Measurements from ENCODE around the gene THSD7B. TPM values are rescaled to one million over a fixed set of nuclear protein-coding genes. Genes with fewer than 3 reads are reported as not detected.

Gene THSD7B
- polyA plus RNA-seq, 4 donors: 0.07 to 0.90 TPM; not detected in 2

DNA sequence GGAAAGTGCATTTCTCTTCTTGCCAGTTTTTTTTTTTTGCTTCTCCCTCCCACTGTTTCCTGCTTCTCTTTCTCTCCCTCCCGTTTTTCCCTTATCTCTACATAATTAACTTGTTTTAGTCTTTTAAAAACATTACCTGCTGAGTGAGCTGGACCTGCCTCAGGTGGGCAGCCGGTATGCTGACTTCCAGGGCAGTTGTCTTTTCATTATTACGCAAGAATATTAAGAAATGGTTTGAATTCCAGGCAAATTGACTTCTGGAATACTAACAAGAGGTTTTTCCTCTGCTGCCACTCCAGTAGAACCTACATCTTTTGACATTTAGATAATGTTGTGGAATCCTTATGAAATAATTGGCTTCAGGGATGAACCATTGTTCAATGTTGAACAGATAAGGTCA, 161.8 kb downstream of the THSD7B start:
- Histone ChIP-seq H3K4me3 (ENCODE audit: low read depth in 1 of 3, low read length in 3 of 3) (no peak overlapping the region), H3K9me3 (ENCODE audit: control insufficient read depth in 2 of 2, insufficient read depth in 1 of 2, low read depth in 1 of 2, low read length in 1 of 2) (no peaks in the 10 kb centered on the region), H3K36me3 (ENCODE audit: control insufficient read depth in 3 of 3, insufficient read depth in 2 of 3, low read depth in 1 of 3, low read length in 3 of 3) (no peaks in the 10 kb centered on the region), H3K27me3 (ENCODE audit: control insufficient read depth in 3 of 3, insufficient read depth in 3 of 3, low read length in 3 of 3) (no peaks in the 10 kb centered on the region), H3K27ac (ENCODE audit: low read depth in 1 of 3, low read length in 2 of 3) (no peak overlapping the region), H3K4me1 (ENCODE audit: control insufficient read depth in 3 of 3, insufficient read depth in 2 of 3, low read depth in 1 of 3, low read length in 2 of 3) (no peaks in the 10 kb centered on the region)
- no peak for DNase-seq
- FAIRE-seq: no peak
- WGBS, 3 donors: 20 to 51% (median 43%) methylated on average over 3 of the region's 3 CpGs

DNA sequence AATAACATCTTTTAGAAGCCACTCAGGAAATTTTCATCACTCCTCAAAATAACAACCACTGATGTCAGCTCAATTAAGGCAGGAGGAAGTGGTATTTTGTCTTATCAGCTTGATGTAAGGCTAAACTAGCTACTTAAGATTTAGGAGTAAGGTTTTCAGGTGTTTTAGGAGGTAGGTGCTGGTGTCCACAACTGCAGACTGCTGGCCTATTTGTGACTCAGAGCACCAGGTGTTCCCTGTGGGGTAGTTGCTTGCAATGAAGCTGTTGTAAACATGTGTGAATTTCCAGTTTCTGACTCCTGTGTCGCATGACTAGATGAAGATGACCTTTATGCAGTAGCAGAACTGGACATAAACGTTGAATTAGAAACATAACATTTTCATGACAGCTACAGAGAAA, 164.2 kb downstream of the THSD7B start:
- WGBS, 3 donors: 43 to 64% (median 49%) methylated on average over 2 of the region's 2 CpGs
- no peak overlapping the region for H3K4me3 ChIP-seq (ENCODE audit: low read depth in 1 of 3, low read length in 3 of 3)
- H3K27me3 ChIP-seq (ENCODE audit: control insufficient read depth in 3 of 3, insufficient read depth in 3 of 3, low read length in 3 of 3): no peaks in the 10 kb centered on the region
- FAIRE-seq (no peak), DNase-seq (no peak)
- no peaks in the 10 kb centered on the region for H3K4me1 ChIP-seq (ENCODE audit: control insufficient read depth in 3 of 3, insufficient read depth in 2 of 3, low read depth in 1 of 3, low read length in 2 of 3)
- H3K9me3 ChIP-seq (ENCODE audit: control insufficient read depth in 2 of 2, insufficient read depth in 1 of 2, low read depth in 1 of 2, low read length in 1 of 2): no peaks in the 10 kb centered on the region
- H3K36me3 ChIP-seq (ENCODE audit: control insufficient read depth in 3 of 3, insufficient read depth in 2 of 3, low read depth in 1 of 3, low read length in 3 of 3): no peaks in the 10 kb centered on the region
- H3K27ac ChIP-seq (ENCODE audit: low read depth in 1 of 3, low read length in 2 of 3): no peak overlapping the region

GRCh38 chr2:136932700-136933099, 167.4 kb downstream of the THSD7B start:
- DNase-seq (peak in 1 of 2 donors; percentile 31), FAIRE-seq (no peak)
- Histone ChIP-seq H3K4me3 (ENCODE audit: low read depth in 1 of 3, low read length in 3 of 3) (no peak overlapping the region), H3K27me3 (ENCODE audit: control insufficient read depth in 3 of 3, insufficient read depth in 3 of 3, low read length in 3 of 3) (no peaks in the 10 kb centered on the region), H3K27ac (ENCODE audit: low read depth in 1 of 3, low read length in 2 of 3) (no peak overlapping the region), H3K9me3 (ENCODE audit: control insufficient read depth in 2 of 2, insufficient read depth in 1 of 2, low read depth in 1 of 2, low read length in 1 of 2) (no peaks in the 10 kb centered on the region), H3K4me1 (ENCODE audit: control insufficient read depth in 3 of 3, insufficient read depth in 2 of 3, low read depth in 1 of 3, low read length in 2 of 3) (no peaks in the 10 kb centered on the region), H3K36me3 (ENCODE audit: control insufficient read depth in 3 of 3, insufficient read depth in 2 of 3, low read depth in 1 of 3, low read length in 3 of 3) (no peaks in the 10 kb centered on the region)
- WGBS, 3 donors: 25 to 50% (median 29%) methylated on average over 3 of the region's 3 CpGs

DNA sequence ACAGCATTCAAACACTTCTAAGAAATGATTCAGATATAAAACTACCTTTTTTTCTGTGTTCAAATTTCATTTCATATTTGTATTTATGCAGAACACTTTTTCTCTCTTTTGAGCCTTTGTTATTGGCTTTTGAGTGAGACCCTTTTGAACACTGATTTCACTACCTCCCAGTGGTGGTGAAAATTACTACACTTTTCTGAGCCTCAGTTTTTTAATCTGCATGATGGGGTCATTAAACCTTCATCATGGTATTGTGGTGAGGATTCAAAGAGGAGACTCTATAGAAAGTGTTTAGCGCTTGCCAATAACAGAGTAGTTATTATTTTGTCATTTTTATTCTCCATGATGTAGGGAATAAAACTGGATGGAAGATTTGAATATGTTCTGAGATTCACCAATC, 169.8 kb downstream of the THSD7B start:
- Histone ChIP-seq H3K4me3 (ENCODE audit: low read depth in 1 of 3, low read length in 3 of 3) (no peak overlapping the region), H3K27me3 (ENCODE audit: control insufficient read depth in 3 of 3, insufficient read depth in 3 of 3, low read length in 3 of 3) (no peaks in the 10 kb centered on the region), H3K27ac (ENCODE audit: low read depth in 1 of 3, low read length in 2 of 3) (no peak overlapping the region), H3K36me3 (ENCODE audit: control insufficient read depth in 3 of 3, insufficient read depth in 2 of 3, low read depth in 1 of 3, low read length in 3 of 3) (no peaks in the 10 kb centered on the region), H3K4me1 (ENCODE audit: control insufficient read depth in 3 of 3, insufficient read depth in 2 of 3, low read depth in 1 of 3, low read length in 2 of 3) (no peaks in the 10 kb centered on the region), H3K9me3 (ENCODE audit: control insufficient read depth in 2 of 2, insufficient read depth in 1 of 2, low read depth in 1 of 2, low read length in 1 of 2) (no peaks in the 10 kb centered on the region)
- FAIRE-seq (no peak), DNase-seq (no peak)
- 95 to 100% (median 98%) methylated on average over 1 of the region's 1 CpG for WGBS, 3 donors

GRCh38 chr2:136956050-136956449, 190.7 kb downstream of the THSD7B start:
- no peaks in the 10 kb centered on the region for H3K9me3 ChIP-seq (ENCODE audit: control insufficient read depth in 2 of 2, insufficient read depth in 1 of 2, low read depth in 1 of 2, low read length in 1 of 2)
- 8 to 75% (median 10%) methylated on average over 1 of the region's 1 CpG for WGBS, 3 donors
- H3K36me3 ChIP-seq (ENCODE audit: control insufficient read depth in 3 of 3, insufficient read depth in 2 of 3, low read depth in 1 of 3, low read length in 3 of 3): no peaks in the 10 kb centered on the region
- no peak for DNase-seq
- no peak for FAIRE-seq
- no peak overlapping the region for H3K4me3 ChIP-seq (ENCODE audit: low read depth in 1 of 3, low read length in 3 of 3)
- no peak overlapping the region for H3K27ac ChIP-seq (ENCODE audit: low read depth in 1 of 3, low read length in 2 of 3)
- no peaks in the 10 kb centered on the region for H3K27me3 ChIP-seq (ENCODE audit: control insufficient read depth in 3 of 3, insufficient read depth in 3 of 3, low read length in 3 of 3)
- no peaks in the 10 kb centered on the region for H3K4me1 ChIP-seq (ENCODE audit: control insufficient read depth in 3 of 3, insufficient read depth in 2 of 3, low read depth in 1 of 3, low read length in 2 of 3)

- WGBS, 3 donors: 5 to 71% (median 25%) methylated on average over 1 of the region's 1 CpG
- DNase-seq (no peak), FAIRE-seq (no peak)
- no peaks in the 10 kb centered on the region for H3K27me3 ChIP-seq (ENCODE audit: control insufficient read depth in 3 of 3, insufficient read depth in 3 of 3, low read length in 3 of 3)
- no peak overlapping the region for H3K4me3 ChIP-seq (ENCODE audit: low read depth in 1 of 3, low read length in 3 of 3)
- no peaks in the 10 kb centered on the region for H3K4me1 ChIP-seq (ENCODE audit: control insufficient read depth in 3 of 3, insufficient read depth in 2 of 3, low read depth in 1 of 3, low read length in 2 of 3)
- H3K27ac ChIP-seq (ENCODE audit: low read depth in 1 of 3, low read length in 2 of 3): no peak overlapping the region
- H3K9me3 ChIP-seq (ENCODE audit: control insufficient read depth in 2 of 2, insufficient read depth in 1 of 2, low read depth in 1 of 2, low read length in 1 of 2): no peaks in the 10 kb centered on the region
- no peaks in the 10 kb centered on the region for H3K36me3 ChIP-seq (ENCODE audit: control insufficient read depth in 3 of 3, insufficient read depth in 2 of 3, low read depth in 1 of 3, low read length in 3 of 3)
Observed at GRCh38 chr2:136957044-136957443, 191.7 kb downstream of the THSD7B start.

DNA sequence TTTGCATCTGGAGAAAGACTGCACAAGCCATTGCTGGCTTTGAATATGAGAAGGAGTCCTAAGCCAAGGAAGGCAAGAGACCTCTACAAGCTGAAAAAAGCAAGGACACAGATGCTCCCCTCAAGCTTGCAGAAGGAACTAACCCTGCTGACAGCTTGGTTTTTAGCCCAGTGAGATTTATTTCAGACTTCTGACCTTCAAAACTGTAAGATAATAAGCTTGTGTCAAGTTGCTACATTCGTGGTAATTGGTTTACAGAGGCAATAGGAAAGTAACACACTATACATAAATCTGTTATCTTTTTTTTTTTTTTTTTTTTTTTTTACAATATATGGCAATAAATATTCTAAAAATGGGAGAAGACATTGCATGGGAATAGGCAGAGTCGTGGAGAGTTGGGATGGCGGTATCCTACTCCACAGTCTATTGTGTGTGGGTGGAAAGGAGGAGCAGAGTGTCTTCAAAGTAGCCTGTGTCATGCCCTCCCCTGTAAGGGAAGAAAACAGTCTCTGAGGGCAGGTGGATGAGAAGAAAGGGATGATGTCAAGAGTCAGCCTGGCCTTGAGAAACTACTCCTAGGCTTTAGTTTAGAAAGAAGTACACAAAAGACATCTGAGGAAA, 196.9 kb downstream of the THSD7B start:
- Histone ChIP-seq H3K36me3 (ENCODE audit: control insufficient read depth in 3 of 3, insufficient read depth in 2 of 3, low read depth in 1 of 3, low read length in 3 of 3) (no peaks in the 10 kb centered on the region), H3K4me3 (ENCODE audit: low read depth in 1 of 3, low read length in 3 of 3) (no peak overlapping the region), H3K27me3 (ENCODE audit: control insufficient read depth in 3 of 3, insufficient read depth in 3 of 3, low read length in 3 of 3) (no peaks in the 10 kb centered on the region), H3K9me3 (ENCODE audit: control insufficient read depth in 2 of 2, insufficient read depth in 1 of 2, low read depth in 1 of 2, low read length in 1 of 2) (no peaks in the 10 kb centered on the region), H3K27ac (ENCODE audit: low read depth in 1 of 3, low read length in 2 of 3) (no peak overlapping the region), H3K4me1 (ENCODE audit: control insufficient read depth in 3 of 3, insufficient read depth in 2 of 3, low read depth in 1 of 3, low read length in 2 of 3) (no peaks in the 10 kb centered on the region)
- 49 to 69% (median 56%) methylated on average over 3 of the region's 3 CpGs for WGBS, 3 donors
- FAIRE-seq: no peak
- DNase-seq: no peak

GRCh38 chr2:136966485-136966884, 201.1 kb downstream of the THSD7B start:
- WGBS, 3 donors: 48 to 64% (median 59%) methylated on average over 5 of the region's 5 CpGs
- Histone ChIP-seq H3K4me1 (ENCODE audit: control insufficient read depth in 3 of 3, insufficient read depth in 2 of 3, low read depth in 1 of 3, low read length in 2 of 3) (no peaks in the 10 kb centered on the region), H3K27ac (ENCODE audit: low read depth in 1 of 3, low read length in 2 of 3) (no peak overlapping the region), H3K27me3 (ENCODE audit: control insufficient read depth in 3 of 3, insufficient read depth in 3 of 3, low read length in 3 of 3) (no peaks in the 10 kb centered on the region), H3K36me3 (ENCODE audit: control insufficient read depth in 3 of 3, insufficient read depth in 2 of 3, low read depth in 1 of 3, low read length in 3 of 3) (no peaks in the 10 kb centered on the region), H3K9me3 (ENCODE audit: control insufficient read depth in 2 of 2, insufficient read depth in 1 of 2, low read depth in 1 of 2, low read length in 1 of 2) (no peaks in the 10 kb centered on the region), H3K4me3 (ENCODE audit: low read depth in 1 of 3, low read length in 3 of 3) (no peak overlapping the region)
- FAIRE-seq (no peak), DNase-seq (no peak)

DNA sequence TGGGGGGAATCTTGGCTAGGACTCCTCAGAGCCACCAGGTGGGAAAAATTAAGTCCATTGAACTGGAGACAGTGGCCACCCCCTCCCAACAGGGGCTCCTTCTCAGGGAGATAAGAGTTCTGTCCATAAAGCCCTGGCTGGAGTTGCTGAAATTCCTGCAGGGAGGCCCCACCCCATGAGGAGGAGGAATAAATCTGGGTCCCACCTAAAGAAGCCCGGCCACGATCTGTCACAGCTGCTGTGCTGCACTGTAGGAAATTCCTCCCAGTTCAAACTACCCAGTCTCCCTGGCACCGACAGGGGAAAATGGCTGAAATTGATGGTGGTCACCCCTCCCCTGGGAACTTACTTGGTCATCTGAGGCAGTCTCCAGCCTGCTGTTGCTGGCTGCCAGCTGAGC, 215.0 kb downstream of the THSD7B start:
- no peak overlapping the region for H3K4me3 ChIP-seq (ENCODE audit: low read depth in 1 of 3, low read length in 3 of 3)
- H3K27me3 ChIP-seq (ENCODE audit: control insufficient read depth in 3 of 3, insufficient read depth in 3 of 3, low read length in 3 of 3): no peaks in the 10 kb centered on the region
- DNase-seq (no peak), FAIRE-seq (no peak)
- 66 to 90% (median 87%) methylated on average over 3 of the region's 3 CpGs for WGBS, 3 donors
- H3K36me3 ChIP-seq (ENCODE audit: control insufficient read depth in 3 of 3, insufficient read depth in 2 of 3, low read depth in 1 of 3, low read length in 3 of 3): no peaks in the 10 kb centered on the region
- H3K27ac ChIP-seq (ENCODE audit: low read depth in 1 of 3, low read length in 2 of 3): no peak overlapping the region
- H3K9me3 ChIP-seq (ENCODE audit: control insufficient read depth in 2 of 2, insufficient read depth in 1 of 2, low read depth in 1 of 2, low read length in 1 of 2): peaks cover 0 to 3% of the 10 kb centered on the region in 2 donors
- peaks cover 0 to 2% (median 0%) of the 10 kb centered on the region in 3 donors for H3K4me1 ChIP-seq (ENCODE audit: control insufficient read depth in 3 of 3, insufficient read depth in 2 of 3, low read depth in 1 of 3, low read length in 2 of 3)
